ENCODE data around the gene ATMIN. TPM values are rescaled to one million over a fixed set of nuclear protein-coding genes. Genes with fewer than 3 reads are reported as not detected.
A peak's percentile ranks its signal among the peaks of the same experiment; 100 is the strongest.

ATMIN gene
- total RNA-seq, 2 experiments from 2014 or later: 20.3 to 31.2 TPM

DNA sequence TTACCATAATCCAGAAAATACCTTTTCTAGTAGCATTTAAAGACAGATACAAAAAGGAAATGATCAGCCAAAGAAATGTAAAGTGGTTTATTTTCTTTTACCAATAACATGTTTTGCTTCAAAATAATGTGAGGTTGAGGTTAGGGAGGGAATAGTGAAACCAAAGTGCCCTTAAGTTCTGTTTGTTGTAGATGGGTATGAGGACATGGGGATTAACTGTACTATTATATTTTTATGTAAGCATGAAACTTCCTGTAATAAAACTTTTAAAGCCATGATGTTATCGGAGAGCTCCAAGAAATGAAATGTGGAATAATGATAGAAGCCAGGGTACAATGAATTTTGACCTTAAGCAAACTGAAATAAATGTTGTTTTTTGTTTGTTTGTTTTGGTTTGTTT is 31.5 kb downstream of the ATMIN start:
- no peaks in the 10 kb centered on the region for H3K9me3 Mint-ChIP-seq (ENCODE audit: low read depth)
- H3K36me3 Mint-ChIP-seq (ENCODE audit: low read depth): no peaks in the 10 kb centered on the region
- H3K4me1 Mint-ChIP-seq: peaks cover 4% of the 10 kb centered on the region
- POLR2A ChIA-PET: no interaction called here
- no peak for DNase-seq
- no peaks in the 10 kb centered on the region for H3K27me3 Mint-ChIP-seq
- H3K4me3 Mint-ChIP-seq: no peak overlapping the region
- intact Hi-C loops (cut with DNase I, micrococcal nuclease): no loop called here
- H3K27ac Mint-ChIP-seq: no peak overlapping the region
- no peak for ATAC-seq
- CTCF ChIA-PET: interaction anchor here (1.4 kb wide), 1 partner anchor 9 kb away, joined by 3 read pairs; no protein-coding TSS in a partner anchor

DNA sequence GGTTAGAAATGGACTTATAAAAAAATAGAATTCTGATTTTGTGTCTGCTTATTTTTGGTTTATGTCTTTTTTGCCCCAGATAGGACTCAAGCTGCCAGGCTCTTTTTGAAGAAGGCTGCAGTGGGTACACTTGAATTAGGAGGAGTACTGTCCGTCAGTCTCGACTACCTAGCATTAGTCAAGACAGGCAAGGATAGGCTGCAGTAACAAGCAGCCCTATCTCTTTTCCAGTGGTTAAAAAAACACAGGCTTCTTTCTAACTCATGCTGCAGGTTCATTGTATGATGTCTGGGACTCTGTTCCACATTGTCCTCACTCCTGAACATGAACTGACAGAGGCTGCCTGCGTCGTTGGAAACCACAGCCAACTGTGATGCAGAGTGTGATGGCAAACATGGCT is 33.4 kb downstream of the ATMIN start:
- Mint-ChIP-seq H3K9me3 (ENCODE audit: low read depth) (no peaks in the 10 kb centered on the region), H3K27me3 (no peaks in the 10 kb centered on the region), H3K4me1 (peaks cover 4% of the 10 kb centered on the region), H3K36me3 (ENCODE audit: low read depth) (no peaks in the 10 kb centered on the region), H3K27ac (no peak overlapping the region), H3K4me3 (no peak overlapping the region)
- CTCF ChIA-PET: no interaction called here
- intact Hi-C loops (cut with DNase I, micrococcal nuclease): no loop called here
- POLR2A ChIA-PET: no interaction called here
- DNase-seq: no peak
- ATAC-seq: no peak

DNA sequence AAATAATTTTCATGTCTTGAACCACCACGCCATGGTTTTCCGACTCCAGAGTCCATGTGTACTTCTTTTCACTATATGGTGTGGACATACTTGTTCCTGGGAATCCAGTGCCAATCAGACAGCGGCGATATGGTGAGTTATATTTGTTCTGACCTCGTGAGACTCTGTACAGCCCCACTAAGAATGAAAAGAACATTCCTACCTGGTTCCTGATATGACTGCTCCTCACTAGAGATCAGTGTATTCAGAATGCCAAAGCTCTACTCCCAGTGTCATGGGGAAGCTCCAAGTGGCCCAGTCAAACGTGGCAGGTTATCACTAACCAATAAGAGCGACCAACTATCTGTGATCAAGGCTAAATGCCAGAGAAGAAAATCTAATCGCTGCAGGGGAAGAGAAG is 35.3 kb downstream of the ATMIN start:
- DNase-seq (no peak), ATAC-seq (no peak)
- no peaks in the 10 kb centered on the region for H3K36me3 Mint-ChIP-seq (ENCODE audit: low read depth)
- intact Hi-C loops (cut with DNase I, micrococcal nuclease): no loop called here
- H3K27me3 Mint-ChIP-seq: no peaks in the 10 kb centered on the region
- no peaks in the 10 kb centered on the region for H3K9me3 Mint-ChIP-seq (ENCODE audit: low read depth)
- H3K4me3 Mint-ChIP-seq: no peak overlapping the region
- H3K27ac Mint-ChIP-seq: no peak overlapping the region
- ChIA-PET CTCF (interaction anchor here (0.6 kb wide), 1 partner anchor 35 kb away, joined by 3 read pairs; the partner anchor contains the start of gene ATMIN), POLR2A (no interaction called here)
- H3K4me1 Mint-ChIP-seq: peaks cover 8% of the 10 kb centered on the region

DNA sequence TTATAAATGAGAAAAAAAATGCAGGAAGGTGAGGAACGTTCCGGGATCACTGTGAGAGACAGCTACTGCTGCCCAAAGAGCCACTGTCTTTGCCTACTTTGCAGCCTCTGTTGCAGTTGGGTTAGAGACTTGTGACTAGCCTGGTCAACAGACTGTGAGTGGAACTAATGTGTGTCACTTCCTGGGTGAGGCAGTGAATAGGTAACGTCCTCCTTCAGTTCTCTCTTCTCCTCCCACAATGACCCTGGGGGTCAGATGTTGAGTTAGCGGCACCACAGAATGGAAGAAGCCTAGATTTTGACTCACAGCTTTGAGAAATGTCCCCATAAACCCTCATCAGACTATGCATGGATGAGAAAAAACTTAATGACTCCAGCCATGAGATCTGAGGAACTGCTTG is 36.2 kb downstream of the ATMIN start:
- H3K9me3 Mint-ChIP-seq (ENCODE audit: low read depth): no peaks in the 10 kb centered on the region
- peaks cover 5% of the 10 kb centered on the region for H3K4me1 Mint-ChIP-seq
- ATAC-seq (no peak), DNase-seq (no peak)
- no peak overlapping the region for H3K27ac Mint-ChIP-seq
- ChIA-PET CTCF (no interaction called here), POLR2A (no interaction called here)
- intact Hi-C loops (cut with DNase I, micrococcal nuclease): no loop called here
- H3K27me3 Mint-ChIP-seq: no peaks in the 10 kb centered on the region
- H3K36me3 Mint-ChIP-seq (ENCODE audit: low read depth): no peaks in the 10 kb centered on the region
- H3K4me3 Mint-ChIP-seq: no peak overlapping the region

DNA sequence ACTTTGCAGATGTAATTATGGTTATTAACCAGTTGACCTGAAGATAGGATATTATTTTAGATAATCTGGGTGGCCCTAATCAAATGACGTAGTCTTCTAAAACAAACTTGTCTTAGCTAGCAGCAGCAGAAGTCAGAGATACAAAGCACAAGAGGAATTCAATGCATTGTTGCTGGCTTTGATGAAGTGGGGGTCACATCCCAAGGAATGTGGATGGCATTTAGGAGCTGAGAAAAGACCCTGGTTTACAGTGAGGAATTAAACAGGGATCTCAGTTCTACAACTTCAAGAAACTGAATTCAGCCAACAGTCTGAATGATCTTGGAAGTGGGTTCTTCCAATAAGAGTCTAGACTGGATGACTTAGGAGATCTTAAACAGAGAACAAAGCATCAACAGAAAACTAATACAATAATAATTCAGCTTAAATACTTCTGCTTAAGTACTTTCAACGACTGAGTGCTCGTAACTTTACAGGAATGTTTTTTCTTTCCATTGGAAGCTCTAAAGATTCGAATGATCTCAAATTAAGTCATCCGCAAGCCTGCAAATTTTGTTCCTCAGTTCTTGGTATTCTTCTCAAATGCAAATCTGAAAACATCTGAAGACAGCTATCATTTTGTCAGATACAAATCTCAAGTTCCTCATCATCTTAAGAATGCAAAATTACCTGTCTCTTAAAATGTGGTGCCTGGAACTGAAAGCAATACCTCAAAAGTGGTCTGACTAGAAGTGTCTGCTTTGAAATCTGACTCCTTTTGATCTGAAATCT is 38.1 kb downstream of the ATMIN start:
- Mint-ChIP-seq H3K27ac (no peak overlapping the region), H3K4me1 (peaks cover 7% of the 10 kb centered on the region), H3K36me3 (ENCODE audit: low read depth) (no peaks in the 10 kb centered on the region), H3K27me3 (no peaks in the 10 kb centered on the region), H3K9me3 (ENCODE audit: low read depth) (no peaks in the 10 kb centered on the region), H3K4me3 (no peak overlapping the region)
- intact Hi-C loops (cut with DNase I, micrococcal nuclease): no loop called here
- ChIA-PET POLR2A (no interaction called here), CTCF (interaction anchor here (2.8 to 5.4 kb wide), 2 partner anchors 38 to 70 kb away, joined by 8 to 51 read pairs; partner anchors contain the start of gene ATMIN)
- ATAC-seq (no peak), DNase-seq (no peak)

DNA sequence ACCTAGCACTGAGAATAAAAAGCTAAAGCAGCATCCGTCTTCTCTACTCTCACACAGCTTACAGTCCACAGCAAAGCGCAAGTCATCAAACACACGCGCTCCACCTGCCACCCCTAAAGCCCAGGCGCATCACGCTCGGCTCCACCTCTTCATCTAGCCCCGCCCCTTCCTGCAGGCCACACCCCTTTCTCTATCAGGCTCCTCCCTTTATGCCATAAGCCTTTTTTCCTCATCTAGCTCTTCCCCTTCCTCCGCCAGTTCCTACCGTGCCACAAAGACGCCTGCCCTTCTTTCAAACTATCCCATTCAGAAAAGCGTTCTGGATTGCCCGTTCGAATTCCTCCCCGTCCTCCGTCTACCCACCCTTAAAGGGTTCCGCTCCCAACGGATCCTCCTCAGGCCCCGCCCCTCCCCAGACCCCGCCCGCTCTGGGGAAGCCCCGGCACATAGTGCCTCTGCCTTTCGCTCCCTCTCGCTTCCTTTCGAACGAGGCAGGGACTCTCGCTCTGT is 41.0 kb downstream of the ATMIN start:
- DNase-seq (peak; percentile 96), ATAC-seq (peak; percentile 88)
- H3K9me3 Mint-ChIP-seq (ENCODE audit: low read depth): no peaks in the 10 kb centered on the region
- CTCF ChIA-PET: interaction anchor here (0.9 to 5.4 kb wide), 6 partner anchors 23 to 135 kb away, joined by 3 to 51 read pairs (median 3); partner anchors contain the start of gene ATMIN
- intact Hi-C loops (cut with DNase I, micrococcal nuclease): loop anchor here (1.0 to 2.0 kb wide), 7 partner anchors 20 to 536 kb away; partner anchors contain the start of genes ATMIN (in 2 of the 2), CENPN (in 2 of the 2), GCSH (in 2 of the 2) and CMIP (in 1 of the 2)
- no peaks in the 10 kb centered on the region for H3K27me3 Mint-ChIP-seq
- H3K36me3 Mint-ChIP-seq (ENCODE audit: low read depth): no peaks in the 10 kb centered on the region
- H3K27ac Mint-ChIP-seq: no peak overlapping the region
- H3K4me3 Mint-ChIP-seq: no peak overlapping the region
- peaks cover 7% of the 10 kb centered on the region for H3K4me1 Mint-ChIP-seq
- POLR2A ChIA-PET: interaction anchor here (0.6 to 1.5 kb wide), 3 partner anchors 18 to 582 kb away, joined by 3 to 15 read pairs (median 10); partner anchors contain the start of gene ATMIN

DNA sequence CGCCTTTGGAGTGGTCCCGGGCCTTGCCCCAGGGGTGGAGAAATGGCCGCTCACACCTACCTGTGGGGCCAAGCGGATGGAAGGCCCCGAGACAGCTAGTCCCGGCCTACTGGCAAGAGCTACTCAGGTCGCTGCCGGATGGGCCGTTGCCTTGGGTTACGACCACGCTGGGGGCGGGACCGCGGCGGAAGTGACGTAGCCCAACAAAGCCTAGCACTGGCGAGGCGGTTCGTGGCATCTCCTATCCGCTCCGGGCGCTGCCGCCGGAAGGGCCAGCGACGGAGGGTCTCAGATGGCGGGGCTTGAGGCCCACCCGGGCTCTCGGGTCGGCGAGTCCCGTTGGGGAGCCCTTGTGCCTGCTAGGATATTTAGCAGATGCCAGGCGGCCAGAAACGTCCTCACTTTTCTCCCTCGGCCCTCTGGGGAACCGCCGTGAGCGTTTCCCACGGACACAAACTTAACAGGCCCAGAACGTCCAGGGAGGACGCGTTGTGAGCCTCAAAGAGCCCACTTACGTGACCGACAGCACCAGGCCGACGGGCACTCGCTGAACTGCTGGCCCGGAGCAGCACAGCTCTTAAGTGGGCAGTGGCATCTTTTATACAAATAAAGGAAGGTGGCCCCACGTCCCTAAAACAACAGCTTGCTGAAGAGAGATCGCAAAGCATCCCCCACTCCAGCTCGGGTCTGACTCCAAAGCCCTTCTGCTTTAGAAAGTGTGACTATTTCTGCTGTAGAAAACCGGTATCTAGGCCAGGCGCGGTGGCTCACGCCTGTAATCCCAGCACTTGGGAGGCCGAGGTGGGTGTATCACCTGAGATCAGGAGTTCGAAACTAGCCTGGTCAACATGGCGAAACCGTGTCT is 41.7 kb downstream of the ATMIN start, which contains the start of gene C16orf46:
TSS of gene C16orf46 (minus strand) at position 163 of the 865 bp plus-strand sequence. CDS start 13,283 bp downstream, outside the sequence.
- H3K4me3 Mint-ChIP-seq: no peak within 1 kb of the TSS

DNA sequence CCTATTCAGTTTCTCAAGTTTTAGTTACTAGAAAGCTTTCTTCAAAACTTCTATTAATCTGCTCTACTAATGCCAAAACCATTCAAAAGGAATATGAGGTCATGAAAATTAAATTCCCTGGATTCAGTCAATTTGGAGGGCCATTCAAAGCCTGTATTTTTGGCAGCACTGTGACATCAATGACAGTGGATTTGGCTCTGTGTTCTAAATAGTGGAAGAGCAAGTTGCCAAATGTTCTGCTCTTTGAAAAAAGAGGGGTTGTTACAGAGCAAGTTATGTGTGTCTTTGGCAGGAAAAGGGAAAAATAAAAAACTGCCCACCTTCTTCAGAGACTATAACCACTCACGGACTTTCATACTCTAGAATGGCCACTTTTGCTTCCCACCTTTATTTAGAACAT is 44.6 kb downstream of the ATMIN start:
- CTCF ChIA-PET: no interaction called here
- no peaks in the 10 kb centered on the region for H3K27me3 Mint-ChIP-seq
- intact Hi-C loops (cut with DNase I, micrococcal nuclease): no loop called here
- ATAC-seq (no peak), DNase-seq (no peak)
- no peaks in the 10 kb centered on the region for H3K36me3 Mint-ChIP-seq (ENCODE audit: low read depth)
- peaks cover 7% of the 10 kb centered on the region for H3K4me1 Mint-ChIP-seq
- H3K27ac Mint-ChIP-seq: no peak overlapping the region
- H3K4me3 Mint-ChIP-seq: no peak overlapping the region
- no peaks in the 10 kb centered on the region for H3K9me3 Mint-ChIP-seq (ENCODE audit: low read depth)
- POLR2A ChIA-PET: no interaction called here

More for the DNA sequence above, 41.7 kb downstream of the ATMIN start, which contains the start of gene C16orf46:
- intact Hi-C loops (cut with DNase I, micrococcal nuclease): loop anchor here (1.0 to 2.0 kb wide), 5 partner anchors 19 to 537 kb away; partner anchors contain the start of genes CENPN (in 1 of the 2), CMIP (in 1 of the 2), DYNLRB2 (in 1 of the 2) and GCSH (in 1 of the 2)
- peaks cover 7% of the 10 kb centered on the region for H3K4me1 Mint-ChIP-seq
- DNase-seq (peak; percentile 99), ATAC-seq (peak; percentile 86)
- peak within 1 kb of the TSS; percentile 84 for H3K27ac Mint-ChIP-seq
- CTCF ChIA-PET: interaction anchor here (0.9 to 5.4 kb wide), 6 partner anchors 17 to 73 kb away, joined by 3 to 51 read pairs (median 4); partner anchors contain the start of genes ATMIN, CENPN and CMC2
- no peaks in the 10 kb centered on the region for H3K36me3 Mint-ChIP-seq (ENCODE audit: low read depth)
- POLR2A ChIA-PET: interaction anchor here (0.6 to 1.5 kb wide), 3 partner anchors 17 to 581 kb away, joined by 3 to 15 read pairs (median 10); partner anchors contain the start of gene ATMIN
- no peaks in the 10 kb centered on the region for H3K9me3 Mint-ChIP-seq (ENCODE audit: low read depth)
- H3K27me3 Mint-ChIP-seq: no peaks in the 10 kb centered on the region

DNA sequence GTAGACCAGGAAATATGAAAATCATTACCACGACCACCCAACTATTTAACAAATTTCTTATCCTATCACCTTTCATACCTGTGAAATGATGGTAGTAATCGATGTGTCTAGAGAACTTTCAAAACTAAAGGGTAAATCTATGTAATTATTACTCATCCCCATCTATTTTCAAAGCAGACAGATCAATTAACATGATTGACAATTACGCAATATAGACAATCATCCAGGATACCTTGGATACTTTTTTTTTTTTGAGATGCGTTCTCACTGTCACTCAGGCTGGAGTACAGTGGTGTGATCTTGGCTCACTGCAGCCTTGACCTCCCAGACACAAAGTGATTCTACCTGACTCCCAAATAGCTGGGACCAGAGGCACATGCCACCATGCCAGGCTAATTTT is 45.4 kb downstream of the ATMIN start:
- no peak for ATAC-seq
- intact Hi-C loops (cut with DNase I, micrococcal nuclease): no loop called here
- DNase-seq: no peak
- H3K4me3 Mint-ChIP-seq: no peak overlapping the region
- CTCF ChIA-PET: no interaction called here
- H3K4me1 Mint-ChIP-seq: peaks cover 3% of the 10 kb centered on the region
- POLR2A ChIA-PET: no interaction called here
- H3K9me3 Mint-ChIP-seq (ENCODE audit: low read depth): no peaks in the 10 kb centered on the region
- H3K36me3 Mint-ChIP-seq (ENCODE audit: low read depth): no peaks in the 10 kb centered on the region
- no peak overlapping the region for H3K27ac Mint-ChIP-seq
- no peaks in the 10 kb centered on the region for H3K27me3 Mint-ChIP-seq

DNA sequence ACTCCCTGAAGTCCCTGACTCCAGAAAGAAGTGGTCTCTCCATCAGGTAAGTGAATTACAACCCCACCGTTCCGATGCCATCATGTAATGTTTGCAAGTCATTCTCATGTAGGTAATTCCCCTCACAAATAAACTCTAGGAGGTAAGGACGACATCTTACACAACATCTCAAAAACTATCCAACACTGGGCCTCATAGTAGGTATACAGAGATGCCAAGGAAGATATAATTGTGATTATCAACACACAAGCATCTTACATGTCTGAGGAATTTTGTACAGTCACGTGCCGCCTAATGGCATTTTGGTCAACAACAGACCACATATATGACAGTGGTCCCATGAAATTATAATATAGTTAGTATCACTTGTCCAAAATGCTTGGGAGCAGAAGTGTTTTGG is 53.2 kb downstream of the ATMIN start:
- intact Hi-C loops (cut with DNase I, micrococcal nuclease): no loop called here
- Mint-ChIP-seq H3K4me1 (peaks cover 3% of the 10 kb centered on the region), H3K9me3 (ENCODE audit: low read depth) (no peaks in the 10 kb centered on the region), H3K27ac (no peak overlapping the region), H3K36me3 (ENCODE audit: low read depth) (peaks cover 5% of the 10 kb centered on the region), H3K27me3 (no peaks in the 10 kb centered on the region), H3K4me3 (no peak overlapping the region)
- DNase-seq: no peak
- ChIA-PET POLR2A (no interaction called here), CTCF (no interaction called here)
- no peak for ATAC-seq

DNA sequence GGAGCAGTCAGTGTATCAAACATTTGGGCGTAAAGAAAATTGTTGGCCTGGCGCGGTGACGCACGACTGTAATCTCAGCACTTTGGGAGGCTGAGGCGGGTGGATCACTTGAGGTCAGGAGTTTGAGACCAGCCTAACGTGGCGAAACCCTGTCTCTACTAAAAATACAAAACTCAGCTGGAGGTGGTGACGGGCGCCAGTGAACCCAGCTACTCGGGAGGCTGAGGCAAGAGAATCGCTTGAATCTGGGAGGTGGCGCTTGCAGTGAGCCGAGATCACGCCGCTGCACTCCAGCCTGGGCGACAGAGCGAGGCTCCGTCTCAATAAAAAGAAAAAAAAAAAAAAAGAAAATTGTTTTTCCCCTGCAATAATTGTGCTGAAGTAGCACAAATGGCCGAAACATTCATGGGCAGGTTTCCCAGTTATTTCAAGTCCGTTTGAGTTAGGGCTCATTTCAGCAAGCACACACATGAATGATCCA is 59.2 kb downstream of the ATMIN start:
- CTCF ChIA-PET: interaction anchor here (1.1 to 1.3 kb wide), 2 partner anchors 17 to 91 kb away, joined by 4 read pairs; no protein-coding TSS in a partner anchor
- H3K4me1 Mint-ChIP-seq: peaks cover 16% of the 10 kb centered on the region
- H3K27ac Mint-ChIP-seq: no peak overlapping the region
- no peak for ATAC-seq
- no peak for DNase-seq
- H3K27me3 Mint-ChIP-seq: no peaks in the 10 kb centered on the region
- H3K36me3 Mint-ChIP-seq (ENCODE audit: low read depth): peaks cover 4% of the 10 kb centered on the region
- intact Hi-C loops (cut with DNase I, micrococcal nuclease): no loop called here
- H3K4me3 Mint-ChIP-seq: peak overlapping the region; percentile 72
- no peaks in the 10 kb centered on the region for H3K9me3 Mint-ChIP-seq (ENCODE audit: low read depth)
- POLR2A ChIA-PET: interaction anchor here (1.7 kb wide), 1 partner anchor 18 kb away, joined by 15 read pairs; the partner anchor contains the start of gene C16orf46

Measured in activated CD4-positive, alpha-beta T cell treated with anti-CD3 and anti-CD28 coated beads for 36 hours (primary cell).